MCF 10A (cell line): ENCODE results near the gene RARG. TPM values are rescaled to one million over a fixed set of nuclear protein-coding genes. Genes with fewer than 3 reads are reported as not detected.

Source experiments
- BruUV-seq: library from RNA; stranded (reverse); fragments of 400-500 nt; replicated peaks from 2 replicates; lab custom pipeline; 2021; lab: Mats Ljungman, UMichigan
- CTCF ChIA-PET: fragments of 300-600 bp; sonication (Branson Sonifier 250); formaldehyde crosslinking; extraction: SDS; loops from one replicate; lab custom pipeline; 2021; ENCODE audit warnings: antibody characterized with exemption, inconsistent platforms; lab: Yijun Ruan, JAX
- POLR2A ChIA-PET: fragments of 300-600, 350-650 bp; sonication (Branson Sonifier 250); formaldehyde crosslinking; extraction: SDS; loops from one replicate; lab custom pipeline; 2020; ENCODE audit warnings: antibody characterized with exemption, inconsistent platforms; lab: Yijun Ruan, JAX
- DNase-seq: peaks from one replicate; pipeline ENCODE4 v3.0.0-alpha.2; 2018; ENCODE audit not compliant: unreplicated experiment
- H3K27ac Mint-ChIP-seq: one replicate; pipeline ENCODE4 v1.8.0; 2022; ENCODE audit warnings: mild to moderate bottlenecking, low read depth, mixed read lengths; ENCODE audit not compliant: unreplicated experiment
- H3K27me3 Mint-ChIP-seq: one replicate; pipeline ENCODE4 v1.8.0; 2022; ENCODE audit warnings: mixed read lengths; ENCODE audit not compliant: insufficient read depth, unreplicated experiment
- H3K36me3 Mint-ChIP-seq: one replicate; pipeline ENCODE4 v1.8.0; 2022; ENCODE audit warnings: mild to moderate bottlenecking, moderate library complexity, mixed read lengths; ENCODE audit not compliant: insufficient read depth, unreplicated experiment
- H3K4me1 Mint-ChIP-seq: one replicate; pipeline ENCODE4 v1.8.0; 2022; ENCODE audit warnings: mixed read lengths; ENCODE audit not compliant: insufficient read depth, unreplicated experiment
- H3K4me3 Mint-ChIP-seq: one replicate; pipeline ENCODE4 v1.8.0; 2022; ENCODE audit warnings: mild to moderate bottlenecking, moderate library complexity, mixed read lengths; ENCODE audit not compliant: unreplicated experiment
- H3K9me3 Mint-ChIP-seq: one replicate; pipeline ENCODE4 v1.8.0; 2022; ENCODE audit warnings: mixed read lengths; ENCODE audit not compliant: unreplicated experiment
- intact Hi-C: fragments of 100-400 bp; cut with micrococcal nuclease; formaldehyde crosslinking; loops from 2 replicates; pipeline ENCODE4 v1.14.1; 2022
- total RNA-seq: library from RNA; stranded (reverse); gene quantifications from 2 replicates; pipeline ENCODE4 v1.2.3, GENCODE V29; 2022
- TF ChIP-seq, protein P1 (sequence below): fragments of 200-600 bp; IDR thresholded peaks from one replicate; pipeline ENCODE4 v1.8.0; 2022; ENCODE audit warnings: antibody characterized with exemption, mild to moderate bottlenecking; ENCODE audit not compliant: unreplicated experiment

Gene RARG
- total RNA-seq, 1 experiment from 2014 or later, result 43.7 TPM

DNA sequence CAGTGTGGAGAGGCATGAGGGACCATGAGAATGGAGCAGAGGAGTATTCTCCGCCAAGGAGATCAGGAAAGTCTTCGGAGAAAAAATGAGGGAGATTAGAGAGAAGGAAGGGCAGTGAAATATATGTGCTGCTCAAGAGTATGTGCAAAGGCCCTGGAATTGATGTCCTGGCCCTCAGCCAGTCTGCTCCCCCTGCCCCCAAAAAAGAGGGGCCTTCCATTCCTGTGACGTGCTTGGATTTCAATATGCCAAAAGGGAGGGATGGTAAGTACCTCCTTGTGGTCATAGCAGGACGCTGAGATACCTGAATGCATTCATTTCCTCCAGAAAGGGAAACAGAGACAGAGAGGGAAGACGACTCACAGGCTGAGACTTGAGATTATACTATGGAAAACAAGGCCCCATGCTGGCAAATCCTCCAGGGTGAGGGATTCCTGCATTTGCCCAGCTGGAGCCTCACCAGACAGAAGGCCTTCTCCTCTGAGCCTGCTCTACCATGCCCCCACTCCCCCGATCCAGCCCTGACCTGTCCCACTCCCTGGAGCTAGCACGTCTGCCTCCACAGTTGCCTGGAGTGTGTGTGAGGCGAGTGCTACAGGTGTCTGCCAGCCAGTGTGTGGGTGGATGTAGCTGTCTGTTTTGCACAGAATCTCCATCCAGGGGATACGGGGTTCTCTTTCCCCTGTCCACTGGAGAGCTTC lies 3.9 kb upstream of the RARG start:
- BruUV-seq, result no TSS peak
- Mint-ChIP-seq H3K4me1 (peaks cover 41% of the 10 kb centered on the region), H3K27me3 (no peaks in the 10 kb centered on the region), H3K36me3 (no peaks in the 10 kb centered on the region), H3K27ac (no peak overlapping the region), H3K4me3 (no peak overlapping the region), H3K9me3 (no peaks in the 10 kb centered on the region)
- POLR2A ChIA-PET, result interaction anchor here (0.5 to 1.3 kb wide), 3 partner anchors 9 to 57 kb away, joined by 3 to 6 read pairs (median 3); no protein-coding TSS in a partner anchor
- CTCF ChIA-PET, result interaction anchor here (0.6 to 1.2 kb wide), 3 partner anchors 16 to 53 kb away, joined by 3 to 5 read pairs (median 4); a partner anchor contains a TSS
- intact Hi-C loops, result no loop called here
- no peak for DNase-seq
- TF ChIP-seq, protein P1, sequence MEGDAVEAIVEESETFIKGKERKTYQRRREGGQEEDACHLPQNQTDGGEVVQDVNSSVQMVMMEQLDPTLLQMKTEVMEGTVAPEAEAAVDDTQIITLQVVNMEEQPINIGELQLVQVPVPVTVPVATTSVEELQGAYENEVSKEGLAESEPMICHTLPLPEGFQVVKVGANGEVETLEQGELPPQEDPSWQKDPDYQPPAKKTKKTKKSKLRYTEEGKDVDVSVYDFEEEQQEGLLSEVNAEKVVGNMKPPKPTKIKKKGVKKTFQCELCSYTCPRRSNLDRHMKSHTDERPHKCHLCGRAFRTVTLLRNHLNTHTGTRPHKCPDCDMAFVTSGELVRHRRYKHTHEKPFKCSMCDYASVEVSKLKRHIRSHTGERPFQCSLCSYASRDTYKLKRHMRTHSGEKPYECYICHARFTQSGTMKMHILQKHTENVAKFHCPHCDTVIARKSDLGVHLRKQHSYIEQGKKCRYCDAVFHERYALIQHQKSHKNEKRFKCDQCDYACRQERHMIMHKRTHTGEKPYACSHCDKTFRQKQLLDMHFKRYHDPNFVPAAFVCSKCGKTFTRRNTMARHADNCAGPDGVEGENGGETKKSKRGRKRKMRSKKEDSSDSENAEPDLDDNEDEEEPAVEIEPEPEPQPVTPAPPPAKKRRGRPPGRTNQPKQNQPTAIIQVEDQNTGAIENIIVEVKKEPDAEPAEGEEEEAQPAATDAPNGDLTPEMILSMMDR, result no peak

DNA sequence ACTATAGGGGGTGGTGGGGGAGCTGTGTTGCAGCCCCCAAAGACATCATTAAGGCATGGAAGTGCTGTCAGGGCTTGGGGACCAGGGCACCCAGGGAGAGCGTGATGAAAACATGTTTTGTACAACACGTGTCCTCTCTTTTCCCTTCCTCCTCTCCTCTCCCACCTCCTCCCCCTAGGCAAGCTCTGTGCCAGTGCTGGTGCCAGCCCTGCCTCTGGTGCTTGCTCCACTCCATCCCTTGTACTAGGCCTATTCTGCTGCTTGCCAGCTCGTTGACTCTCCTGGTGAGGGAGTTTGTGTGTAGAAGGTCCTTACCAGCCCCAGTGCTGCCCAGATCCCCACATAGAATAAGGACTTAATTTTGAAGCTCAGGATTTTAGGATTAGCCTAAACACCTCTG lies 3.2 kb upstream of the RARG start:
- no peak overlapping the region for H3K4me3 Mint-ChIP-seq
- no peak overlapping the region for H3K27ac Mint-ChIP-seq
- TF ChIP-seq, protein P1, result no peak
- ChIA-PET POLR2A (no interaction called here), CTCF (interaction anchor here (0.7 to 1.2 kb wide), 2 partner anchors 16 to 19 kb away, joined by 3 to 4 read pairs; a partner anchor contains a TSS)
- no peak for DNase-seq
- BruUV-seq, result no TSS peak
- H3K4me1 Mint-ChIP-seq, result peaks cover 47% of the 10 kb centered on the region
- H3K9me3 Mint-ChIP-seq, result no peaks in the 10 kb centered on the region
- H3K36me3 Mint-ChIP-seq, result no peaks in the 10 kb centered on the region
- no peaks in the 10 kb centered on the region for H3K27me3 Mint-ChIP-seq
- intact Hi-C loops, result no loop called here

DNA sequence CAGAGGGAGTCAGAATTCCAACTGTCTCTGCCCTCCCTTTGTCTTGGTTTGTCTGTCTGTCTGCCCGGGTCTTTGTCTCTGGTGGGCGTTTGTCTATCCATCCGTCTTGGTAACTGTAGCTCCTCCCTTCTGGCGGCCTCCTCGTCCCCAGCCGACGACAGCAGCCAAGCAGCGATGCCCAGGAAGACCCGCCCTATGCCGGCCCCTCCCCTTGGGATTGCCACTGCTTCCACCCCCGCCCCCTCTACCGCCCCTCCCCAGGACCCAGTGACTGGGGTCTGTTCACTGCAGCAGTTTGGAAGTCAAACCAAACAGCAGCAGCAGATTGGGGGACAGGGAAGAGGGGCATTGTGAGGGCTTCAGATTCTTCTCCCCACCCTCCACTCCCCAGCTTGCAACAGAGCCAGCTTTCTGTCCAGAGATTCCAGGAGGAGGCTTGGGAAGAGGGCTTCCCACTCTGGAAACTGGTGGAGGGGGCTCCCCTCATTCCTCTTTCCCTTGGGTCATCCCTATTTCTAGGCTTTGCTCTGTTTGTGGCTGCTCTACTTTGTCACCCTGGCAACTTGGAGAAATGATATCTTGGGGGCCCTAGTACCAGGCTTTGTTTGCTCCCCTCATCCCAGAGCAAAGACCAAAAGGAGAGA lies 2.4 kb upstream of the RARG start:
- CTCF ChIA-PET, result interaction anchor here (0.7 to 1.3 kb wide), 2 partner anchors 20 to 21 kb away, joined by 3 to 4 read pairs; no protein-coding TSS in a partner anchor
- TF ChIP-seq, protein P1, result no peak
- H3K27me3 Mint-ChIP-seq, result no peaks in the 10 kb centered on the region
- peak overlapping the region; percentile 36 for H3K4me3 Mint-ChIP-seq
- no peaks in the 10 kb centered on the region for H3K36me3 Mint-ChIP-seq
- H3K9me3 Mint-ChIP-seq, result no peaks in the 10 kb centered on the region
- no peak overlapping the region for H3K27ac Mint-ChIP-seq
- no TSS peak for BruUV-seq
- DNase-seq, result no peak
- POLR2A ChIA-PET, result interaction anchor here (0.8 to 2.0 kb wide), 2 partner anchors 14 to 34 kb away, joined by 3 to 8 read pairs; partner anchors contain the start of gene ESPL1
- intact Hi-C loops, result no loop called here
- H3K4me1 Mint-ChIP-seq, result peaks cover 55% of the 10 kb centered on the region

DNA sequence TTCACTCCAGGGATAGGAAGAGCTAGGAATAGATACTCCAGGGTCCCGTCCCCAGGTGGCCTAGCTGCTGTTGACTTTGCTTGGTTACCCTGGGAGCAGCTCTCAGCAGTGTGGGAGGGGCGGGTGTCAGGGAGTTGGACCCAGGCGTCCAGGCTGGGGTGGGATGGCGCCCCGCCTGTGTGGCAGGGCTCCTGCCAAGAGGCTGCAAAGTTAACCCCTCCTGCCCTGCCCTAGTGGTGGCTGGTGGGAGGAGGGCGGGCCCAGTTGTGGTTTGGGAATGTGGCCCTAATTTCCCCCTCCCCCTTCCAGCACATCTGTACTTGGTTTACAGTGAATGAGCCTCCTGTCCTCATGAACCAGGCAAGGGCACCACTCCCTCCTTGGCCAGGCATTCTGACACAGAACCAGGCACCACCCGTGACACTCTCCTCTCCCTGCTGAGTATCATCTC lies 1.7 kb upstream of the RARG start:
- Mint-ChIP-seq H3K4me1 (peaks cover 61% of the 10 kb centered on the region), H3K9me3 (no peaks in the 10 kb centered on the region), H3K27ac (no peak overlapping the region), H3K4me3 (peak overlapping the region; percentile 36), H3K36me3 (no peaks in the 10 kb centered on the region), H3K27me3 (no peaks in the 10 kb centered on the region)
- ChIA-PET POLR2A (interaction anchor here (0.6 to 2.0 kb wide), 8 partner anchors 11 to 97 kb away, joined by 3 to 8 read pairs (median 3); partner anchors contain the start of gene ESPL1), CTCF (interaction anchor here (0.5 to 1.5 kb wide), 5 partner anchors 8 to 72 kb away, joined by 3 to 4 read pairs (median 3); a partner anchor contains a TSS)
- TF ChIP-seq, protein P1, result no peak
- intact Hi-C loops, result no loop called here
- no peak for DNase-seq
- no TSS peak for BruUV-seq
